Activated B cell treated with CpG ODN at 0.5 μM for 24 hours (primary cell): ENCODE data around the gene STXBP5L. TPM values are rescaled to one million over a fixed set of nuclear protein-coding genes. Genes with fewer than 3 reads are reported as not detected.

Experiments used
- ATAC-seq: fragments of 200-7000 bp; cut with Tn5 transposase; one replicate; pipeline ENCODE4 v1.10.0; 2021; ENCODE audit warnings: low read depth, mild to moderate bottlenecking, moderate library complexity
- CTCF ChIA-PET: fragments of 350-600 bp; sonication (Branson Sonifier 250); formaldehyde crosslinking; loops from one replicate; lab custom pipeline; 2021; ENCODE audit warnings: antibody characterized with exemption; lab: Charles Lee
- POLR2A ChIA-PET: fragments of 350-600 bp; sonication (Branson Sonifier 250); formaldehyde crosslinking; loops from one replicate; lab custom pipeline; 2021; ENCODE audit warnings: antibody characterized with exemption; lab: Charles Lee
- DNase-seq: peaks from one replicate; pipeline ENCODE4 v3.0.0; 2022
- H3K27ac Mint-ChIP-seq: one replicate; pipeline ENCODE4 v1.8.0; 2020; ENCODE audit warnings: mixed read lengths
- H3K27me3 Mint-ChIP-seq: one replicate; pipeline ENCODE4 v1.8.0; 2021; ENCODE audit warnings: mixed read lengths
- H3K36me3 Mint-ChIP-seq: one replicate; pipeline ENCODE4 v1.8.0; 2021; ENCODE audit warnings: low read depth, mixed read lengths
- H3K4me1 Mint-ChIP-seq: one replicate; pipeline ENCODE4 v1.8.0; 2021; ENCODE audit warnings: mixed read lengths
- H3K4me3 Mint-ChIP-seq: one replicate; pipeline ENCODE4 v1.8.0; 2020; ENCODE audit warnings: mild to moderate bottlenecking, mixed read lengths
- H3K9me3 Mint-ChIP-seq: one replicate; pipeline ENCODE4 v1.8.0; 2020; ENCODE audit warnings: mixed read lengths
- CTCF ChIP-seq: fragments of 200-600 bp; IDR thresholded peaks from one replicate; pipeline ENCODE4 v1.8.0; 2022; ENCODE audit warnings: antibody characterized with exemption, mild to moderate bottlenecking
- intact Hi-C: fragments of 100-400 bp; cut with micrococcal nuclease; formaldehyde crosslinking; loops from one replicate; pipeline ENCODE4 v1.15.1; 2024
- total RNA-seq: library from RNA; stranded (reverse); gene quantifications from 2 replicates; pipeline ENCODE4 v1.2.3, GENCODE V29; 2022

Gene STXBP5L
- total RNA-seq, 1 donor from 2014 or later: not detected

DNA sequence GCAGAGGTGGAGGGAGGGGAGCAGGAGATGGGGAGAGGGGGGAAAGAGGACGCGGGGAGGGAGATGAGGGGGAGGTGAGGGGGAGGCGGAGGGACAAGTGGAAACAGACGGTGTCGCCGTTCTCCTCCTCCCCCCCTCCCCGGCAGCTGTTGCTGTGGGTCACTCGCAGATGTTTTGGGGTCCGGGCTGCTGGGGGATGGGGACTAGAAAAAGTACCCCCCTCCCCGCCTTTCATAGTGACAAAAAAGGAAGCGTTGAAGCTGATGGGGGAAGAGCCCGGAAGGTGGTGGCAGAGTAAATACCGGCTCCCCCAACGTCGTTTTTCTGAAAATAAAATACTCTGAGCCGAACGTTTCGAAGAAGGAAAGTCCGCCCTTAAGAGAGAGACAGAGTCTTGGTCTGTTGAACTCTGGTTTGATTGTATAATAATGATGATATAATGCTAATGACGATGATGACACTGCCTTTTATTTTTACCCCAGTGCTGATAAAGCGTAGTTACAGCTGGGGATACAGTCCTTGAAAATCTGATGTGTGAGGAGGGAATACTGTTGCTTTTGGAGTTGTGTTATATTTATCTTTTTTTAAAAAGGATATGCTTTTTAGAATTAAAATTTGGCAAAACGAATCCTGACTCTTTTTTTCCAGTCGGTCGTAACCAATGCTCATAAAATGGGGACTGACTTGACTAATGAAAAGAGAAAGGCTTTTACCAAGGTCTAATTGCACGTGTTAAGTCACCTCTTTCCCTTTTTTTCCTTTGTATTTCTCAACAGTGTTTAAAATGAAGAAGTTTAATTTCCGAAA is 993 bp downstream of the STXBP5L start:
- Mint-ChIP-seq H3K4me1 (peaks cover 17% of the 10 kb centered on the region), H3K9me3 (no peaks in the 10 kb centered on the region), H3K27me3 (peaks cover 52% of the 10 kb centered on the region), H3K36me3 (no peaks in the 10 kb centered on the region), H3K4me3 (peak overlapping the region; percentile 63), H3K27ac (no peak overlapping the region)
- ChIA-PET CTCF (no interaction called here), POLR2A (no interaction called here)
- intact Hi-C loops: no loop called here
- no peak for DNase-seq
- TF ChIP-seq CTCF: no peak
- ATAC-seq: no peak

GRCh38 chr3:120909602-120909878 is 1.5 kb downstream of the STXBP5L start:
- Mint-ChIP-seq H3K27me3 (peaks cover 52% of the 10 kb centered on the region), H3K9me3 (no peaks in the 10 kb centered on the region), H3K27ac (no peak overlapping the region), H3K4me1 (peaks cover 17% of the 10 kb centered on the region), H3K4me3 (peak overlapping the region; percentile 46), H3K36me3 (no peaks in the 10 kb centered on the region)
- DNase-seq (no peak), ATAC-seq (no peak)
- intact Hi-C loops: no loop called here
- POLR2A ChIA-PET: no interaction called here
- CTCF ChIA-PET: no interaction called here
- no peak for TF ChIP-seq CTCF

GRCh38 chr3:120926146-120926545 is 18.1 kb downstream of the STXBP5L start:
- intact Hi-C loops: no loop called here
- peaks cover 27% of the 10 kb centered on the region for H3K9me3 Mint-ChIP-seq
- H3K27me3 Mint-ChIP-seq: no peaks in the 10 kb centered on the region
- H3K4me1 Mint-ChIP-seq: no peaks in the 10 kb centered on the region
- DNase-seq (no peak), ATAC-seq (no peak)
- POLR2A ChIA-PET: no interaction called here
- H3K36me3 Mint-ChIP-seq: no peaks in the 10 kb centered on the region
- no peak overlapping the region for H3K27ac Mint-ChIP-seq
- no peak for TF ChIP-seq CTCF
- no peak overlapping the region for H3K4me3 Mint-ChIP-seq
- CTCF ChIA-PET: no interaction called here

- POLR2A ChIA-PET: no interaction called here
- H3K4me1 Mint-ChIP-seq: no peaks in the 10 kb centered on the region
- H3K27me3 Mint-ChIP-seq: no peaks in the 10 kb centered on the region
- H3K27ac Mint-ChIP-seq: no peak overlapping the region
- TF ChIP-seq CTCF: no peak
- H3K4me3 Mint-ChIP-seq: no peak overlapping the region
- no peaks in the 10 kb centered on the region for H3K36me3 Mint-ChIP-seq
- intact Hi-C loops: no loop called here
- ATAC-seq: no peak
- H3K9me3 Mint-ChIP-seq: peaks cover 19% of the 10 kb centered on the region
- DNase-seq: no peak
- CTCF ChIA-PET: no interaction called here
Observed at GRCh38 chr3:120928991-120929390, 21.0 kb downstream of the STXBP5L start.

DNA sequence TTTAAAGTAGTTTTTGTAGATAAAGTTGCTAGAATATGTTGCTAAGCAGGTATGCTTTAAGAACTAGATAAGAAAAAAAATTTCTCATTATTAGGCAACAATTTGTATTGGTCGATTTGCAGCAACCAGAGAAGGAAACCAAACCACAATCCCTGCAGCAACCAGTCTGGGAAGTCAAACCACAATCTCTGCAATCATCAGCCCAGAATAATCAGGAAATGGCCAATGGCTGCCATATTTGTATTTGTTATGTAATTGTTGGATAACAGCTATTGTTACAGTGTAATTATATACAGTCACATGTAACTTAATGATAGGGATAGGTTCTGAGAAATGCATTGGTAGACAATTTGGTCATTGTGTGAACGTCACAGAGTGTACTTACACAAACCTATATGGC is 23.6 kb downstream of the STXBP5L start:
- Mint-ChIP-seq H3K27me3 (no peaks in the 10 kb centered on the region), H3K36me3 (no peaks in the 10 kb centered on the region), H3K4me1 (no peaks in the 10 kb centered on the region), H3K27ac (no peak overlapping the region), H3K4me3 (no peak overlapping the region), H3K9me3 (peaks cover 6% of the 10 kb centered on the region)
- DNase-seq: no peak
- intact Hi-C loops: no loop called here
- no peak for ATAC-seq
- CTCF ChIA-PET: no interaction called here
- no peak for TF ChIP-seq CTCF
- POLR2A ChIA-PET: no interaction called here
